Subcutaneous abdominal adipose tissue (tissue), 5 donors: ENCODE results near the gene ATG5.
"Not testable (repeated sequence)": the region's sequence is repeated elsewhere in the genome, so short reads cannot be mapped to it uniquely, and the experiment has no call there.

Experiments
- H3K27ac ChIP-seq: one replicate; pipeline ENCODE4 v1.7.0; 2013; ENCODE audit warnings: low read depth, mild to moderate bottlenecking, inconsistent platforms, low read length, moderate library complexity
- H3K27me3 ChIP-seq, 5 donors: one replicate each; pipeline ENCODE4 v1.7.0; 2013; ENCODE audit warnings: low read length in 5 of 5, inconsistent platforms in 1 of 5; ENCODE audit not compliant: control insufficient read depth in 5 of 5, insufficient read depth in 4 of 5
- H3K36me3 ChIP-seq, 5 donors: one replicate each; pipeline ENCODE4 v1.7.0; 2013; ENCODE audit warnings: low read length in 5 of 5; ENCODE audit not compliant: control insufficient read depth in 5 of 5, insufficient read depth in 5 of 5
- H3K4me1 ChIP-seq, 5 donors: one replicate each; pipeline ENCODE4 v1.7.0; 2013; ENCODE audit warnings: low read length in 5 of 5, mild to moderate bottlenecking in 3 of 5, moderate library complexity in 1 of 5; ENCODE audit not compliant: control insufficient read depth in 5 of 5, insufficient read depth in 5 of 5
- H3K4me3 ChIP-seq, 5 donors: one replicate each; pipeline ENCODE4 v1.7.0; 2013; ENCODE audit warnings: low read length in 5 of 5, low read depth in 1 of 5
- H3K9ac ChIP-seq, 5 donors: one replicate each; pipeline ENCODE4 v1.7.0; 2013; ENCODE audit warnings: low read length in 5 of 5, mild to moderate bottlenecking in 4 of 5, moderate library complexity in 3 of 5
- H3K9me3 ChIP-seq, 5 donors: one replicate each; pipeline ENCODE4 v1.7.0; 2013; ENCODE audit warnings: low read length in 5 of 5; ENCODE audit not compliant: control insufficient read depth in 5 of 5
- donor health status: healthy.
- donor health status: healthy.
- donor health status: healthy.
- donor health status: healthy.
- donor health status: healthy.

ATG5 gene

GRCh38 chr6:106155219-106155830 lies 170.2 kb downstream of the ATG5 start:
- peaks cover 0 to 4% (median 0%) of the 10 kb centered on the region in 5 donors for H3K4me1 ChIP-seq
- no peak overlapping the region for H3K27ac ChIP-seq
- H3K36me3 ChIP-seq, result no peaks in the 10 kb centered on the region
- H3K4me3 ChIP-seq, result no peak overlapping the region
- H3K9me3 ChIP-seq, result no peaks in the 10 kb centered on the region
- H3K27me3 ChIP-seq, result no peaks in the 10 kb centered on the region
- H3K9ac ChIP-seq, result no peak overlapping the region

GRCh38 chr6:106154326-106154725 lies 171.2 kb downstream of the ATG5 start:
- Histone ChIP-seq H3K9me3 (no peaks in the 10 kb centered on the region), H3K9ac (no peak overlapping the region), H3K4me1 (no peaks in the 10 kb centered on the region), H3K4me3 (no peak overlapping the region), H3K27me3 (no peaks in the 10 kb centered on the region), H3K36me3 (no peaks in the 10 kb centered on the region), H3K27ac (no peak overlapping the region)

- H3K9ac ChIP-seq, result no peak overlapping the region
- H3K4me1 ChIP-seq, result no peaks in the 10 kb centered on the region
- no peaks in the 10 kb centered on the region for H3K36me3 ChIP-seq
- no peak overlapping the region for H3K27ac ChIP-seq
- H3K27me3 ChIP-seq, result no peaks in the 10 kb centered on the region
- no peaks in the 10 kb centered on the region for H3K9me3 ChIP-seq
- no peak overlapping the region for H3K4me3 ChIP-seq
Measured at GRCh38 chr6:106152952-106153351, 172.6 kb downstream of the ATG5 start.

- H3K4me3 ChIP-seq, H3K9me3 ChIP-seq, H3K36me3 ChIP-seq, H3K27ac ChIP-seq, H3K4me1 ChIP-seq, H3K27me3 ChIP-seq, H3K9ac ChIP-seq: not testable (repeated sequence)
Measured at GRCh38 chr6:106152476-106152875, 173.1 kb downstream of the ATG5 start.

- no peaks in the 10 kb centered on the region for H3K4me1 ChIP-seq
- no peak overlapping the region for H3K9ac ChIP-seq
- no peaks in the 10 kb centered on the region for H3K27me3 ChIP-seq
- H3K36me3 ChIP-seq, result no peaks in the 10 kb centered on the region
- no peak overlapping the region for H3K27ac ChIP-seq
- H3K4me3 ChIP-seq, result no peak overlapping the region
- no peaks in the 10 kb centered on the region for H3K9me3 ChIP-seq
Measured at GRCh38 chr6:106149472-106150069, 176.0 kb downstream of the ATG5 start.

DNA sequence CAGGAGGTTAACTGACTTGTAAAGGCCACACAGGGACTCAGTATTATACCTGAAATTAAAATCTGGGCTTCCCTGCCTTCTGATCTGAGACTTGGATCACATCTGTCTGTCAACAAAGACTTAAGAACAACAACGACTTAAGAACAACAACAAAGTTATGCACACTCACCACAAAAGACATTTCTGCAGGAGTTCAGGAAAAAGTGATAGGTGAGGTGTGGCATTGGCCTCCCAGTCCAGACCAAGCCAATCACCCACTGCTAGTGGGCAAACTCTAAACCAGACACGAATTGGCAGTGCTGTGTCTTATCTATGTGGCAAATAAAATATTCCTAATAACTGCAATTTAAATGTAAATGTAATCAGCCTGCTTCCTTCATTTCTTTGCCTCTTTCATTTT lies 178.1 kb downstream of the ATG5 start:
- Histone ChIP-seq H3K27ac (no peak overlapping the region), H3K9ac (no peak overlapping the region), H3K36me3 (no peaks in the 10 kb centered on the region), H3K4me3 (no peak overlapping the region), H3K9me3 (no peaks in the 10 kb centered on the region), H3K27me3 (no peaks in the 10 kb centered on the region), H3K4me1 (no peaks in the 10 kb centered on the region)

DNA sequence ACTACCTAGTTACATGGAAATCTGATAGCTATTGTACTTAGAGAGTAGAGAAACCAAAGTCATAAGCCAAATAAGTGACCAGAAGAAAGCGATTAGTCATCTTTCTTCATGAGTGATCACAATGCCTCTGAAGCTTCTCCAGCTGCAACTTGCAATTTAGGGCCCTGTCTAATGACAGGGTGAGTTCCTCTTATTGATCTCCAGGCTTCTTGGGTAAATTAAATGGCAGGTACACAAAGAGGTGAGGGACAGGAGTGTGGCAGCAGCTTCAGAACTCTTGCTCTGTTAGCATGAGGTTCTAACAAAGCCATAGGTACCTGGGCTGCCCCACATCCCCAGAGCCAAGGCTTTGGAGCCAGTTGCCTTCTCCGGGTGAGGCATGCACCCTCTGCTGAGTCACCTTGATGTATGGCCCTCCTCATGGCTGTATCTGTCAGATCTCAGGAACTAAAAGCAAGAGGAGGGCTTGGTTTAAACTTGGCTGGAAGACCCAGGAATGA lies 178.7 kb downstream of the ATG5 start:
- Histone ChIP-seq H3K9me3 (no peaks in the 10 kb centered on the region), H3K27me3 (no peaks in the 10 kb centered on the region), H3K36me3 (no peaks in the 10 kb centered on the region), H3K4me3 (no peak overlapping the region), H3K27ac (no peak overlapping the region), H3K9ac (no peak overlapping the region), H3K4me1 (no peaks in the 10 kb centered on the region)

- Histone ChIP-seq H3K4me1 (no peaks in the 10 kb centered on the region), H3K9me3 (no peaks in the 10 kb centered on the region), H3K36me3 (no peaks in the 10 kb centered on the region), H3K9ac (no peak overlapping the region), H3K27ac (no peak overlapping the region), H3K4me3 (no peak overlapping the region), H3K27me3 (no peaks in the 10 kb centered on the region)
Measured at GRCh38 chr6:106145741-106146227, 179.8 kb downstream of the ATG5 start.

- no peaks in the 10 kb centered on the region for H3K9me3 ChIP-seq
- no peaks in the 10 kb centered on the region for H3K4me1 ChIP-seq
- no peak overlapping the region for H3K9ac ChIP-seq
- no peak overlapping the region for H3K27ac ChIP-seq
- no peaks in the 10 kb centered on the region for H3K27me3 ChIP-seq
- H3K4me3 ChIP-seq, result no peak overlapping the region
- no peaks in the 10 kb centered on the region for H3K36me3 ChIP-seq
Measured at GRCh38 chr6:106145144-106145543, 180.4 kb downstream of the ATG5 start.

GRCh38 chr6:106143665-106144064 lies 181.9 kb downstream of the ATG5 start:
- no peaks in the 10 kb centered on the region for H3K27me3 ChIP-seq
- H3K4me1 ChIP-seq, result no peaks in the 10 kb centered on the region
- no peak overlapping the region for H3K9ac ChIP-seq
- H3K4me3 ChIP-seq, result no peak overlapping the region
- no peak overlapping the region for H3K27ac ChIP-seq
- no peaks in the 10 kb centered on the region for H3K9me3 ChIP-seq
- no peaks in the 10 kb centered on the region for H3K36me3 ChIP-seq
